ENCODE data around the gene THSD4. TPM values are rescaled to one million over a fixed set of nuclear protein-coding genes. Genes with fewer than 3 reads are reported as not detected.

THSD4 gene
- total and polyA plus RNA-seq, 8 donors, result 15.7 to 43.3 (median 19.1) TPM

GRCh38 chr15:71330638-71331162 is 215.4 kb downstream of the THSD4 start:
- no peaks in the 10 kb centered on the region for H3K27me3 ChIP-seq
- peaks cover 0 to 18% of the 10 kb centered on the region in 2 donors for H3K4me1 ChIP-seq
- H3K27ac ChIP-seq, result no peak overlapping the region
- DNase-seq (no peak), ATAC-seq (no peak)
- intact Hi-C loops (cut with DNase I), result no loop called here
- H3K4me3 ChIP-seq, result no peak overlapping the region
- TF ChIP-seq CTCF (IDR thresholded peaks at IDR 0.05), result no peak
- H3K9me3 ChIP-seq, result no peaks in the 10 kb centered on the region
- no peaks in the 10 kb centered on the region for H3K36me3 ChIP-seq

GRCh38 chr15:71331173-71331572 is 215.9 kb downstream of the THSD4 start:
- H3K4me1 ChIP-seq, result peaks cover 0 to 16% of the 10 kb centered on the region in 2 donors
- H3K27ac ChIP-seq, result no peak overlapping the region
- intact Hi-C loops (cut with DNase I), result no loop called here
- no peaks in the 10 kb centered on the region for H3K36me3 ChIP-seq
- no peak for TF ChIP-seq CTCF (IDR thresholded peaks at IDR 0.05)
- H3K4me3 ChIP-seq, result no peak overlapping the region
- H3K27me3 ChIP-seq, result no peaks in the 10 kb centered on the region
- DNase-seq, result no peak
- H3K9me3 ChIP-seq, result no peaks in the 10 kb centered on the region
- ATAC-seq, result no peak

GRCh38 chr15:71332431-71333004 is 217.2 kb downstream of the THSD4 start:
- H3K9me3 ChIP-seq, result no peaks in the 10 kb centered on the region
- H3K27ac ChIP-seq, result no peak overlapping the region
- no peaks in the 10 kb centered on the region for H3K27me3 ChIP-seq
- intact Hi-C loops (cut with DNase I), result no loop called here
- DNase-seq (no peak), ATAC-seq (no peak)
- no peak for TF ChIP-seq CTCF (IDR thresholded peaks at IDR 0.05)
- no peak overlapping the region for H3K4me3 ChIP-seq
- no peaks in the 10 kb centered on the region for H3K36me3 ChIP-seq
- H3K4me1 ChIP-seq, result peaks cover 0 to 21% of the 10 kb centered on the region in 2 donors

- TF ChIP-seq CTCF (IDR thresholded peaks at IDR 0.05), result no peak
- Histone ChIP-seq H3K9me3 (no peaks in the 10 kb centered on the region), H3K36me3 (no peaks in the 10 kb centered on the region), H3K27me3 (no peaks in the 10 kb centered on the region), H3K4me1 (peaks cover 0 to 24% of the 10 kb centered on the region in 2 donors), H3K4me3 (no peak overlapping the region), H3K27ac (no peak overlapping the region)
- DNase-seq (no peak), ATAC-seq (no peak)
- intact Hi-C loops (cut with DNase I), result no loop called here
Observed at GRCh38 chr15:71333136-71333700, 217.9 kb downstream of the THSD4 start.

- no peaks in the 10 kb centered on the region for H3K9me3 ChIP-seq
- H3K36me3 ChIP-seq, result no peaks in the 10 kb centered on the region
- H3K27ac ChIP-seq, result no peak overlapping the region
- no peaks in the 10 kb centered on the region for H3K27me3 ChIP-seq
- no peak overlapping the region for H3K4me3 ChIP-seq
- DNase-seq, result no peak
- TF ChIP-seq CTCF (IDR thresholded peaks at IDR 0.05), result no peak
- peaks cover 0 to 21% of the 10 kb centered on the region in 2 donors for H3K4me1 ChIP-seq
- no peak for ATAC-seq
- intact Hi-C loops (cut with DNase I), result no loop called here
Observed at GRCh38 chr15:71333839-71334238, 218.6 kb downstream of the THSD4 start.
